C4-2B (cell line): ENCODE data around the gene EVX1.

Source experiments
- H3K27ac ChIP-seq: fragments of 450-650 bp; 2 replicates; pipeline ENCODE4 v1.5.1; 2017
- ZFX ChIP-seq: fragments of 450-650 bp; IDR thresholded peaks from 2 replicates; pipeline ENCODE4 v1.6.1; 2017
- TF ChIP-seq, protein P1 (sequence below): fragments of 450-650 bp; conservative IDR thresholded peaks from 2 replicates; pipeline ENCODE4 v1.5.1; 2017; ENCODE audit warnings: mild to moderate bottlenecking

Gene EVX1

GRCh38 chr7:27202018-27202861 lies 40.4 kb upstream of the EVX1 start:
- TF ChIP-seq, protein P1, sequence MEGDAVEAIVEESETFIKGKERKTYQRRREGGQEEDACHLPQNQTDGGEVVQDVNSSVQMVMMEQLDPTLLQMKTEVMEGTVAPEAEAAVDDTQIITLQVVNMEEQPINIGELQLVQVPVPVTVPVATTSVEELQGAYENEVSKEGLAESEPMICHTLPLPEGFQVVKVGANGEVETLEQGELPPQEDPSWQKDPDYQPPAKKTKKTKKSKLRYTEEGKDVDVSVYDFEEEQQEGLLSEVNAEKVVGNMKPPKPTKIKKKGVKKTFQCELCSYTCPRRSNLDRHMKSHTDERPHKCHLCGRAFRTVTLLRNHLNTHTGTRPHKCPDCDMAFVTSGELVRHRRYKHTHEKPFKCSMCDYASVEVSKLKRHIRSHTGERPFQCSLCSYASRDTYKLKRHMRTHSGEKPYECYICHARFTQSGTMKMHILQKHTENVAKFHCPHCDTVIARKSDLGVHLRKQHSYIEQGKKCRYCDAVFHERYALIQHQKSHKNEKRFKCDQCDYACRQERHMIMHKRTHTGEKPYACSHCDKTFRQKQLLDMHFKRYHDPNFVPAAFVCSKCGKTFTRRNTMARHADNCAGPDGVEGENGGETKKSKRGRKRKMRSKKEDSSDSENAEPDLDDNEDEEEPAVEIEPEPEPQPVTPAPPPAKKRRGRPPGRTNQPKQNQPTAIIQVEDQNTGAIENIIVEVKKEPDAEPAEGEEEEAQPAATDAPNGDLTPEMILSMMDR: no peak
- TF ChIP-seq ZFX: no peak
- no peak overlapping the region for H3K27ac ChIP-seq

DNA sequence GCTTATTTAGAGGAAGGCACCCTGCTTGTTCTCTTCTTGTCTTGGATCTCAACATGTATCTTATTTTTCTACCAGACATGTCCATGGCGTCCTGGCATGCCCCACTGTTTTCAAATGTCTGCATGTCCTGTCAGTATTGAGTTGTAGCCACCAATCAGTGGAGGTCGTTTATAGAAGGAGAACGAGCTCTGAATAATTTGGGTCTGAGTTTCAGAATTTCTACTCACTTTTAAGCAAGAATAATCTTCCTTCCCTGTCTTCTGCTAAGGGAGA lies 39.8 kb upstream of the EVX1 start:
- TF ChIP-seq, protein P1: no peak
- no peak for TF ChIP-seq ZFX
- H3K27ac ChIP-seq: no peak overlapping the region

DNA sequence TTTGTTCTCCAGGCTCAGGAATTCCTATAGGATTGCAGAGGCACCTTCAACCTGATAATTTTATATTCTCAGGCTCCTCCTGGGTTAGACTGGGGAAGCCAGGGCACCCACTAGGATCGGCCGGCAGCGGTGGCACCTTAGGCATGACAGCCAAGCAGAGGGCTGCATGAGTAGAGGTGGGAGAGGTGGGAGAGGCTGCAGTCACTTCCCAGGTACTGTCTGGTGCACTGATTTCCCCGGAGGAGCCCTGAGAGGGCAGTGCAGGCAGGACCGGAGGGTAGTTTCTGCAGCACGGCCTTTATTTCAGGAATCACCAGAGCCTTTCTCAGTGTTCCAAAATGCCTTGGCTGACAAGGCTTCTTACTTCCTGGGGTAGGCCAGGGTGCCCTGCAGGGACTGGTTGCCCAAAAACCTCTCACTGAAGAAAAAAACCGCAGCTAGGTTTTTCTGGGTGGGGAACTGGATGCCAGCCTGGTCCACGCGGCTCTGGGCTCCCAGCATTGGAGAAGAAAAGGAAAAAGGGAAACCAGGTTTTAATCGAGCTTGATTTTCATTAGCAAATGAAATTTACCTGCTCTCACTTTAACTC lies 39.1 kb upstream of the EVX1 start:
- H3K27ac ChIP-seq: no peak overlapping the region
- TF ChIP-seq, protein P1: no peak
- TF ChIP-seq ZFX: no peak

DNA sequence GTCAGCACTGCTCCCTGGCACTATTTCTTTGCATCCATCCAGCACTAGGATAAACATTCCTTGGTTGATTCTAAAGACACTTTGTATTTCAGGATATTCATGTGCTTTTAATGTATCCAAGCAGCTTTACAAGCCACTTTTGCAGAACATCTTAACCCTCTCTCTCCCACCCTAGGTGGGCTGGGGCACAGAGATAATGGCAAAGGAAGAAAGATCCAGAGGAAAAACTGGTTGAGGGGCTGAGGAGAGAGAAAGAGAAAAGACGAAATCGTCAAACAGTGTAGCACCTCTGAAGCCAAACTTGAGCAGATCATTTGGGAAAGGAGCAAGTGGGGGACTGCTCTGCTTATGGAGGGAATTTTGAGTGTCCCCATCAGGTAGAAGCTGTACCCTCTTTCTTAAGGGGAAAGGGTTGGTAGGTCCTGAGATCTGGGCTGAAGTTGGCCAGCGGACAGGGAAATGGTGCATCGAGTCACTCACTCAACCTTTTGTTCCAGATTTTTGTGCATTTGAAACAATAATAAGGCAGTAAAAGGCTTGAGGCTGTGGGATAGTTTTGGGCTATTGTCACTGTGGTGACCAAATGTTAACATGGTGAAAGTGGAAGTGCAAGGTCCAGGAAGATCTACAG lies 38.5 kb upstream of the EVX1 start:
- no peak overlapping the region for H3K27ac ChIP-seq

GRCh38 chr7:27204851-27205322 lies 37.7 kb upstream of the EVX1 start:
- H3K27ac ChIP-seq: no peak overlapping the region
- no peak for TF ChIP-seq ZFX
- TF ChIP-seq, protein P1: no peak

More for the DNA sequence above, 38.5 kb upstream of the EVX1 start:
- no peak for TF ChIP-seq ZFX
- TF ChIP-seq, protein P1: no peak

GRCh38 chr7:27205325-27206280 lies 37.0 kb upstream of the EVX1 start:
- no peak overlapping the region for H3K27ac ChIP-seq
- TF ChIP-seq, protein P1: no peak
- TF ChIP-seq ZFX: no peak
